NCI-H2171 (cell line): ENCODE results near the gene FGA.
A peak's percentile ranks its signal among the peaks of the same experiment; 100 is the strongest.

Experiments
- DNase-seq: peaks from one replicate; lab custom pipeline; 2025; lab: John Stamatoyannopoulos, UW

The FGA gene

DNA sequence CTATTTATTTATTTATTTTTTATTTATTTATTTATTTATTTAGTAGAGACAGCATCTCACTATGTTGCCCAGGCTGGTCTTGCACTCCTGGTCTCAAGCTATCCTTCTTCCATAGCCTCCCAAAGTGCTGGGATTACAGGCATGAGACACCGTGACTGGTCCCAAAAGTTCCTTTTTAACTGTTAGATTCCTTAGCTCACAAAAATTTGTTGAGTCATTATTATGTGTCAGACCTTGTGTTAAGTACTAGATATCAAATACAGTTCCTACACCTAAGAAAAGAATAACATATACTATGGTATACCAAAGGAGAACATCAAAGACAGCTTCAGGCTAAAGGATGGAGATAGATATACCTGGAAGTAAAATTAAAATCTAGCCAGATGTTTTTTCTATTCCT, 11.6 kb downstream of the FGA start:
- DNase-seq, result no peak

DNA sequence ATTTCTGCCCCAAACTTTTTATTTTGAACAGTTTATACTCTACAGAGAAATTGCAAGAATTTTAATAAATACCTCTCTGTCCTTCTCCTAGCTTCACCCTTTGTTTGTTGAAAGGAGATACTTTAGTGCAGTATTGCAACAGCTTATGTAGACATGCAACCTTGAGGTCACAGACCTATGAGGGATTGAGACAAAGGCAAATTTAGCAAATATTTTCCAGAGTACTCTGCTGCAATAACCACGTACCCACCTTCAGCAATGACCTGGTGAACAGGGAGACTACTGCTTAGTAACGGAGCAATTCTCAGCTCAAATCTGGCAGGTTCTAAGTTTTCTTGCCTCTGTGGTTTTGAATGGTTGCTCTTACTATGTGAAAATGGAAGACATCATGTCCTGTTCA, 13.2 kb downstream of the FGA start:
- no peak for DNase-seq

DNA sequence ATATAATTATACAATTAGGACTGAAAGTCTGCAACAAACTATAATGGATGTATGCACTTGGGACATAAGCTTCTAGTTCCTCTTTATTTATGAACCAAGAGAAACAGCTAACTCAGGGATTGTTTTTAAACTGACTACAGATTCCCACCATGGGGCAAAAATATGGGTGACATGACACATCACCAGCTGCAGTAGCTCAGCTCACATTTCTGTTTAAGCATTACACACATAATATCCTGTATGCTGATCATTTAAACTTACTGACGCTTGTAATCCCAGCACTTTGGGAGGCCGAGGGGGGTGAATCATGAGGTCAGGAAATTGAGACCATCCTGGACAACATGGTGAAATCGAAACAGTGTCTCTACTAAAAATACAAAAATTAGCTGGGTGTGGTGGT, 16.2 kb downstream of the FGA start:
- no peak for DNase-seq

DNA sequence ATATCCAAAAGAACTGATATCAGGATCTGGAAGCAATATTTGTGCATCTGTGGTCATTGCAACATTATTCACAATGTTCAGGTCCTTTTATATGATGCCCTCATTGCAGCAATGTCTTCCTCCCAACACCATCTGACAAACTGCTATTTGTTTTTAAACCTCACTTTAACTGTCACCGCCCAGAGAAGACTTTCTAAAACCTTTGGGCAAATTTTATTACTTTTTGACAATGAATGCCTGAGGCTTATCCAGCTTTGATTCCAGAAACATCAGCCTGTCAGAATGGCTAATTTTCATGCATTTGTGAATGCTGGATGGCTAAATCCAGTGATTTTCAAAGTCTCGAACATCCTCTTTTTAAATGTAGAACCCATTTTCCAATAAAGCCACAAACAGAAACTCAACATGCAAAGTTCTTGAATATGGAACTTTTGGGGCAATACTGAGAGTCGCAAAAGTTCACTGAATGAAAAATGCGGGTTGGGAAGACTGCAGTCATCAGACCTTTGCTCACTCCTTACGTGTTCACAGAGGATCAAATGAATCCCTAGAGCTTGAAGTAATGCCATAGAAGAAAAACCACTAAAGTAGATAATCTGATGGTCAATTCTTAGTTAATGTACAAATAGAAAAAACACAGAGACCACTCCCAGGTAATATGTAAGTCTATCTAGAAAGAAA, 17.2 kb downstream of the FGA start:
- DNase-seq, result no peak

DNA sequence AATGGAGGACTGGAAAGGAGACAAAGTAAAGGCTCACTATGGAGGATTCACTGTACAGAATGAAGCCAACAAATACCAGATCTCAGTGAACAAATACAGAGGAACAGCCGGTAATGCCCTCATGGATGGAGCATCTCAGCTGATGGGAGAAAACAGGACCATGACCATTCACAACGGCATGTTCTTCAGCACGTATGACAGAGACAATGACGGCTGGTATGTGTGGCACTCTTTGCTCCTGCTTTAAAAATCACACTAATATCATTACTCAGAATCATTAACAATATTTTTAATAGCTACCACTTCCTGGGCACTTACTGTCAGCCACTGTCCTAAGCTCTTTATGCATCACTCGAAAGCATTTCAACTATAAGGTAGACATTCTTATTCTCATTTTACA, 21.0 kb downstream of the FGA start:
- no peak for DNase-seq

DNA sequence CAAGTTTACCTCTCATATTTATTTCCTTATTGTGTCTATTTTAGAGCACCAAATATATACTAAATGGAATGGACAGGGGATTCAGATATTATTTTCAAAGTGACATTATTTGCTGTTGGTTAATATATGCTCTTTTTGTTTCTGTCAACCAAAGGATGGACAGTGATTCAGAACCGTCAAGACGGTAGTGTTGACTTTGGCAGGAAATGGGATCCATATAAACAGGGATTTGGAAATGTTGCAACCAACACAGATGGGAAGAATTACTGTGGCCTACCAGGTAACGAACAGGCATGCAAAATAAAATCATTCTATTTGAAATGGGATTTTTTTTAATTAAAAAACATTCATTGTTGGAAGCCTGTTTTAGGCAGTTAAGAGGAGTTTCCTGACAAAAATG, 21.5 kb downstream of the FGA start:
- no peak for DNase-seq

DNA sequence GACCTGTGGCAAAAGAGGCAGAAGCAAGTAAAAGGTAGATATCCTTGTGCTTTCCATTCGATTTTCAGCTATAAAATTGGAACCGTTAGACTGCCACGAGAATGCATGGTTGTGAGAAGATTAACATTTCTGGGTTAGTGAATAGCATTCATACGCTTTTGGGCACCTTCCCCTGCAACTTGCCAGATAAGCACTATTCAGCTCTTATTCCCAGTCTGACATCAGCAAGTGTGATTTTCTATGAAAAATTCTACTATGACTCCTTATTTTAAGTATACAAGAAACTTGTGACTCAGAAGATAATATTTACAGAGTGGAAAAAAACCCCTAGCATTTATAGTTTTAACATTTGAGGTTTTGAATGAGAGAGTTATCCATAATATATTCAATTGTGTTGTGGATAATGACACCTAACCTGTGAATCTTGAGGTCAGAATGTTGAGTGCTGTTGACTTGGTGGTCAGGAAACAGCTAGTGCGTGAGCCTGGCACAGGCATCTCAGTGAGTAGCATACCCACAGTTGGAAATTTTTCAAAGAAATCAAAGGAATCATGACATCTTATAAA, 23.8 kb downstream of the FGA start:
- no peak for DNase-seq

DNA sequence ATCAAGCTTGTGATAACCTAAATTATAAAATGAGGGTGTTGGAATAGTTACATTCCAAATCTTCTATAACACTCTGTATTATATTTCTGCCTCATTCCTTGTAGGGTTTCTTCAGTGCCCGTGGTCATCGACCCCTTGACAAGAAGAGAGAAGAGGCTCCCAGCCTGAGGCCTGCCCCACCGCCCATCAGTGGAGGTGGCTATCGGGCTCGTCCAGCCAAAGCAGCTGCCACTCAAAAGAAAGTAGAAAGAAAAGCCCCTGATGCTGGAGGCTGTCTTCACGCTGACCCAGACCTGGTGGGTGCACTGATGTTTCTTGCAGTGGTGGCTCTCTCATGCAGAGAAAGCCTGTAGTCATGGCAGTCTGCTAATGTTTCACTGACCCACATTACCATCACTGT, 24.8 kb downstream of the FGA start:
- DNase-seq, result no peak

DNA sequence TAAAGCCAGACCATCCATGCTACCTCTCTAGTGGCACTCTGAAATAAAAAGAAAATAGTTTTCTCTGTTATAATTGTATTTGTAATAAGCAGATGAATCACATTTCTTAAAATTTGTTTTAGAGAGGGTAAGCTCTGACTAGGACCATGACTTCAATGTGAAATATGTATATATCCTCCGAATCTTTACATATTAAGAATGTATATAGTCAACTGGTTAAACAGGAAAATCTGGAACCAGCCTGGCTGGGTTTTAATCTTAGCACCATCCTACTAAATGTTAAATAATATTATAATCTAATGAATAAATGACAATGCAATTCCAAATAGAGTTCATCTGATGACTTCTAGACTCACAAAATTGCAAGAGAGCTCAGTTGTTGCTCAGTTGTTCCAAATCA, 26.2 kb downstream of the FGA start:
- DNase-seq, result no peak

DNA sequence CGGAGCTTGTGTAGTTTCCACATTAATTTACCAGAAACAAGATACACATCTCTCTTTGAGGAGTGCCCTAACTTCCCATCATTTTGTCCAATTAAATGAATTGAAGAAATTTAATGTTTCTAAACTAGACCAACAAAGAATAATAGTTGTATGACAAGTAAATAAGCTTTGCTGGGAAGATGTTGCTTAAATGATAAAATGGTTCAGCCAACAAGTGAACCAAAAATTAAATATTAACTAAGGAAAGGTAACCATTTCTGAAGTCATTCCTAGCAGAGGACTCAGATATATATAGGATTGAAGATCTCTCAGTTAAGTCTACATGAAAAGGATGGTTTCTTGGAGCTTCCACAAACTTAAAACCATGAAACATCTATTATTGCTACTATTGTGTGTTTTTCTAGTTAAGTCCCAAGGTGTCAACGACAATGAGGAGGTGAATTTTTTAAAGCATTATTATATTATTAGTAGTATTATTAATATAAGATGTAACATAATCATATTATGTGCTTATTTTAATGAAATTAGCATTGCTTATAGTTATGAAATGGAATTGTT, 27.8 kb downstream of the FGA start, which contains the start of gene FGB:
TSS of gene FGB (plus strand) at position 315 of the 558 bp plus-strand sequence. CDS start at position 323, 8 bp downstream.
- DNase-seq, result no peak

DNA sequence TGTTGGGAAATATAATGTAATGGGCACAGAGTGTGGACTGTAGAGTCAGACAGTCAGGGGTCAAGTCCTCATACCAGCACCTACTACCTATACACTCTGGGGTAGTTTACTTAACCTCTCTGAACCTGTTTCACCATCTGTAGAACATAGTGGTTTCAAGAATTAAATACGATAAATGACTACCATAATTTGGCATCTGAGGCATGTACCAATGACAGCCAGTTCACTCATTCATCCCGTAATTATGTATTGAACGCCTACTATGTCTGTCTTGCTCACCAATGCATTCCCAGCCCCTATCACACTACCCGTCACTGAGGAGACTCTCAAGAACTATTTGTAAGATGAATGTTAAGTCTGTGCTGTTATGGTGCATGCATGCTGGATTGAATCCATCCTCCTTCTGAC, 29.7 kb downstream of the FGA start:
- no peak for DNase-seq

DNA sequence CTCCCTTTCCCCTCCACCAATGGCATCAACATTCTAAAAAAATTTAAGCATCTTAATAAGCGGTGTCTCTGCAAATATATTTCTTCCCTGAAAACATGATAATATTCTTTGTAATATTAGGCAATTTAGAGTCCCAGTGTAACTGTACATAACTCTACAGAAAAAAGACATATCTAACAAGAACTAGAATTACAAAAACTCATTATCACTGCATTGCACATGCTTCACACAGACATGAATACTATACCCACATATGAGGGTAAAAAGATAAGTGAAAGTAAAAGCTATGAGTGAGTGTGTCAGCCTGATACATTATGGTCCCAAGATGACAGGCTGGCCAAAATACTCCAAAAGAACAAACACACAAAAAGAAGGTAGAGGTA, 30.1 kb downstream of the FGA start:
- no peak for DNase-seq

DNA sequence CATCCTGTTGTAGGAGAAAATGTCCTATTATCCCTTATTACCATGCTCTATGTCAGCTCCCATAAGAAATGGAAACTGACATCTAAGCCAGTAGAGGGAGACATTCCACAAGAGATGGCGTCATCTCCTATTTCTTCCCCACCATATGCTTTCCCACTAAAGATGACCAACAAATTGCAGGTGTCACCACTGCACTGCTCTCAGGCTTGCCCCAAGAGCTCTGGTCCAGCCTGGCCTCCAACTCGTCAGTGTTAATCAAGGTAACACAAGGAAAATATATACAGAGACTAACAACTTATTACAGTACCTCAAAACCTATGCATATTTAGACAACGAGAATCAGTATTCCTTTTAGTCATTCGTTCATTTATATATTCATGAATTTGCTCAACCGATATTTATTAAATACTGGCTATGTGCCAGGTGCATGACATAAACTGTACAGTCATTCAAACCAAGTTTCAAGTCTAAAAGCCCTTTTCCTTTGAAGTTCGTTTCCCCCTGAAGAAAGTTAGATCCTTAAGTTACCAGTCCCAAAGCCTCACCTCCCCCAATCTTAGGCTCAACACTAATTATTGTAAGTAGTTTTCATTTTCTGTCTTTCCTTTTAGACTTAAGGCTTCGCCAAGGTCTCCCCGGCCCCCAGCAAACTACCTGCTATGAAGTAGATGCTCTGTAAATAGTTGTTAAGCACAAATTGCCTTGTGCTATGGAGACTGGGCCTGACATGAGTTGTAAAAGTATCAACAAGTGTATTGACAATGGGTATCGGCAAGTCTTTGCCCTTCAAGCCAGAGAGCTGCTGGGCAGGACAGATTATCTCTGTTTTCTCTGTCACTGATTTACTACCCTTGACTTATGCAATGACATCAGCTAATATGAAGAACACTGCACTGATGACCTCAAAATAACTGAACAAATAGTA, 30.8 kb downstream of the FGA start:
- DNase-seq, result no peak

DNA sequence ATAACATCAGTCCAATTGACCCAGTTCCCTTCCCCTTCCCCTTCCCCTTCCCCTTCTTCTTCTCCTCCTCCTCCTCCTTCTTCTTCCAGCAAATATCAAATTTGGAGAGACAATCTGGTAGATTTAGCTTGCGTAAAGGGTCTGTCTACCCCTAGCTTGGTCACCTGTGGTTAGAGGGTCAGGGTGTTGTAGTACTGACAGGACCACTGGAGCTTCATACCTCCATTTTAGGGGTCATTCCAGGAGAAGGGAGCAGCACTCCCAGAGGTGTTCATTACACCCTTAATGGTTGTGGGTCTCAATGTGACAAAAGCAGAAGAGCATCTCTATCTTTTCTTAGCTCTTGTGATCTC, 31.4 kb downstream of the FGA start:
- DNase-seq, result no peak

DNA sequence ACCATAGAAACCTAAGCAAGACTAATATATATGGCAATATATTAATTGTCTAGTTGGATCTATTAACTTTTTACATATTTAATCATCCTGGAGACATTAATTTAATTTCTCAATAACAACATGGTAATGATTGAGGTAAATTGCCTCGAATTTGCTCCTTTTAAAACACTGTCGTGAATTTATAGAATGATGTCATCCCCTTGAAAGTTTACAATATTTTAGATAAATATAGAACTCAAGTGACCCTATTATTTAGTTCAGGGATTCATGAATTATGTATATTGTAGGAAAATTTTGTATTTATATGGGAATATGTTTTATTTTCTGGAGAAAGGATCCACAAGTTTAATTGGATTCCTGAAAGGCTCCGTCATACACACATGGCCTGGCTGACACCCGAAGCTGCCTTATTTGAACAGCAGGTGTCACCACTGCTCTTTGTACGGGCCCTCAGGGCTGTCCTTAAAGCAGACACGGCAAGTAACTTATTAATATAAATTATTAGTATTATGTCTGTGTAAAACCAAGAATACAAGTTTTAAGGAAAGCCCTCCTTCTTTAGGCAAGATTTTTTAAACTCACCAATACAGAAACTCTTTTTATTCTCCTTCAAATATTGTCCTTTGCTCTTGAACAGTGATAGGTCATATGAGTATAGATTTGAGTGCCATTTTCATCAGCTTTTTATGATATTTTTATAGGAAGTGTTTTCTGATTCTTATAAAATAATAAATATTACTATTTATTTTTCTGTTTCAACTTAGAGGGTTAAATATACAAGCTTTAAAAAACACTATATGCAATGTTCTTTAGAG, 38.5 kb downstream of the FGA start:
- peak; percentile 35 for DNase-seq

DNA sequence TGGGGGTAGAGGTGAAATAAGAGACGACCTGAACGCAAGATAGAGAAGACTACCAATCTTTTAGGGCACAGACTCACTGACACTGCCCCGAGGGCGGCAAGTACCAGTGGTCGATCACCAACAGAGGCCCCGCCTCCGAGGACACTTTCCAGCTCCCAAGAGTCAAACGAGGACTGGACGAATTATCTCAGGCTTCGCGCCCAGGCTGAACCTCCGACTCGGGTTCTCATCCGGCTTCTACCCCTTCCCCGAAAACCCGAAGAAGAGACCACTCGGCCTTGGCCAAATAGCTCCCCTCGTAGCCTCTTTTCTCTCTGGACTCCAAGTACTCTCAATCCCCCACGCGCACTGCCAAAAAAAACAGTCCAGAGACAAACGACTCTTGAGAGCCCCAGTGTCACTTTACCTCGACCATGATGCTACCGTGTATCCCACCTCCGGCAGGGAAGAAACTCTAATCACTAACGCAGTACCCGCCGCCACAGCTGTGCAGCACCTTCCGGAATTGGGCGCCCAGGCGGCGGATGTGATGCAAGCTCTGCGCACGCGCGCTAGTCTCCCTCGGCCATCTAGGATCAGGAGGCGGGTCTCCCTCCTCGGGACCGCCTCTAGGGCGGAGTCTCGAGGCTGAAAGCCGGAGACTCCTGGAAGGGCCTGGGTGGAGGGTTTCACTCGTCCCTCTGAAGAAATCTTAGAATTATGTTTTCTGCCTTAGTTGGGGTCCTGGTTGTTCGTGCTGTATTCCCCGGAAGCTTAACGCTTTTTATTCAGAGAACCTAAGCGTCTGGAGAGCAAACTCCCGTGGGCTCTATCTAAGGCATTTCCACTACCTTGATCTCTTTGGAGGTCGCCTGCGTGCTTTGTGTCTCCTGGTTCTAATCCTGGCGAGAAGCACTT, 40.4 kb downstream of the FGA start, which contains the start of gene PLRG1:
TSS of gene PLRG1 (minus strand) at position 507 of the 897 bp plus-strand sequence. CDS start at position 415, 92 bp downstream.
- DNase-seq, result peak; percentile 71

DNA sequence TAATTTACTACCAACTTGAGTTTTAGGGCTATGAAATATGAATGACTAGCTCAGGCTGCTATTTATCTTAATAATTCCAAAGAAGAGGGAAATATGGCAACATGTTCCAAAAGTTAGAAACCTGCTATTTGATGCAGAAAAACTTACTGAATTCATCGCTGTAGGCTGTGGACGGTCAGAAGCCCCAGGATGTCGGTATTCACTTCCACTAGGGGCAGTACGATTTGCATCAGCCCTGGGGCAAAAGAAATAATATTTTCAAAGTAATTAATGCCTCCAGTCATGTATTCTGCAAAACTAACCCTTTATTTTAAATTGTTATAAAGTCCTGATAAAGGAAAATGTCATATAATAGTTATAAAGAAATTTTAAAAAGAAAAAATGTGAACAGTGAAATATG, 44.9 kb downstream of the FGA start:
- no peak for DNase-seq

DNA sequence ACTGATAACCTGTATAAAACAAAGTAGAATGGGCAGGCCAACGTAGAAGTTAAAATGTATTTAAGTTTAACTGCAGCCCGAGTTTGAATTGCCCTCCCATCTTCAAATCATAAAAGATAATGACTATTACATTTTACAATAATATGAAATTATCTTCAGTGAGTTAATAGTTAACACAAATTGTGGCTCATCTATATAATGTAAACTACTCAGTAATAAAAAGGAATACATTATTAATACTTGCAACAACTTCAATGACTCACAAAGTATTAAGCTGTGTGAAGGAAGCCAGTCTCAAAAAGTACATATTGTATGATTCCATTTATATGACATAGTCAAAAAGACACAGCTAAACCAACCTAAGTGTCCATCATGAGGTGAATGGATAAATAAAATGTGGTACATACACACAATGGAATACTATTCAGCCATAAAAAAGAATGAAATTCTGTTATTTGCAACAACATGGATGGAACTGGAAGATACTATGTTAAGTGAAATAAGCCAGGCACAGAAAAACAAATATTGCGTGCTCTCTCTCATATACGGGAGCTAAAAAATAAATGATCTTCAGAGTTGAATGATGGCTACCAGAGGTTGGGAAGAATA, 48.2 kb downstream of the FGA start:
- DNase-seq, result no peak
